NCI-H226 (cell line): Measurements from ENCODE around the gene ASTN2.

ENCODE experiments used
- DNase-seq: peaks from one replicate; pipeline ENCODE4 v3.0.0-alpha.2; 2015

ASTN2 gene

DNA sequence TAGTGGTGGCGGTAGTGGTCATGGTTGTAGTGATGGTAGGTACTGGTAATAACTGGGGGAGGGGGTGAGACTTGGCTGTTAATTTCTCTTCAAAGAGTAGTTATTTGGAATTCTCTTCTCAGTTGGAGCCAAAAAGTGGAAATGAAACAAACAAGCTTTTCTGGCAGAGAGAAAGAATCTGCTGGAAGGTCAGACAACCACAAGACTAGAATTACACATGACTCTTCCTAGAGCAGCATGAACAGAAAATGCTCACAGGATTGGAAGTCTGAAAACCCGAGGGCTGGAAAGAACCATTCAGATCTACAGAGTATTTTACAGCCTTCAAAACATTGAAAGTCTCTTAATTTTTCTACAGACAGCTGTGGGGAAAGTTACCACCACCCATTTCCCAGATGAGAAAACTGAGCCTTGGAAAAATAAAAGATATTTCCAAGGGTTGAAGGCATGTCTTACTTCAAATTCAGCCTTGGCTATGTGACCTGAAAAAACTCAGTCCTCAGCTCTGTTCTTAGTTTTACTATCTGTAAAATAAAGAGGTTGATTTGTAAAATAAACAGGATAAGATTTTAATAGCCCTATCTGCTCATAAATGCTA is 770.7 kb downstream of the ASTN2 start:
- DNase-seq: no peak

GRCh38 chr9:116643691-116644090 is 771.2 kb downstream of the ASTN2 start:
- no peak for DNase-seq

DNA sequence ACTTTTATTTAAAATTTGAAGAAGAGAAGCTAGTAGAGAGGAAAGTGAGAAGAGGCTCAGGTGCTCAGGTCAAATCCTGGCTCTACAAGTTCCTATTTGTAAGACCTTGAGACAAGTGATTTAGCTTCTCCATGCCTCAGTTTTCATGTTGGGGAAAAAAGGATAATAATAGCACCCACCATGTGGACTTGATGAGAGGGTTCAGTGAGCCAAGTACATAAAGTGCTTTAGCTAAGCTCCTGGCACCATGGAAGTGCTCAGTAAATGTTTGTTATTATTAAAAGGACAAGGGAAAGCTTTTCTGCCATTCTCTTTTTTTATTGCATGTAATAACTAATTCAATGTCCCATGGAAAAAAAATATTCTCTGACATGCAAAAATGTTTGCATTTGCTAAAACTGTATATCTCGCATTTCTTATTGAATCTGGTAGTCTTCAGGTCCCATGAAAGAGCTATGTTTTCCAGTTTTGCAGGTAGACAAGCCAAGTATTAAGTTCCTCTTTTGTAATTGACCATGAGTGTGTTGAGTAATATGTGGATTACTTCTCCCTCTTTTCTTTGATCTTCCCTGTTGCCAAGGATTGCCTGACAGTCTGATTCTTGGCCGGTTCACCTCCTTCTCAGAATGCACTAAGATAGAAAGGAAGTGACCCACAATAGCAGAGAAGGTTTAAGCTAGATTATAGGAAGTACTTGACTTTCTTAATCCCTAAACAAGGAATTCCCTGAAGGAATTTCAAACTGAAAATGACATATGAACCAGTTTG is 773.4 kb downstream of the ASTN2 start:
- DNase-seq: peak; percentile 12

DNA sequence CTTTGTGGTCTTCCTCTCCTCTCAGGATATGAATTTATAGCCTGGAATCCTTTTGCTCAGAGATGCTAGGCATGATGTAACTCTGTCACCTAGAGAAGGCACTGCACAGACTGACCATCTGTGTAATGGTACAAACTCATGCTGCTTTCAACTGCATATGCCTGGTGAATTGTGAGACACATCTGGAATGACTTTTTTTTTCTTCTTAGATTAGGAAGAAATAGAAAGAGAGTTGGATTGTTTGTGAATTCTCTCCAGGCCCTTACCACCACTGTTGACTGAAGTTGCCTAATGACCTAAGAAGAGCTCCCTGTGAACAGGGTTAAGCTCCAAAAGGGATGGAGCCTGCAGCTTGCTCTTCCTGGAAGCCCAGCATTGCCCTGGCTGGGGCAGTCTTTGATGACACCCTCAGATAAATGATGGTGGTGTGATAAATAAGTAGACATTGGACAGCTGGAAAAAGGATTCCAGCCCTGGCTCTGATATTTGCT is 775.6 kb downstream of the ASTN2 start:
- no peak for DNase-seq

DNA sequence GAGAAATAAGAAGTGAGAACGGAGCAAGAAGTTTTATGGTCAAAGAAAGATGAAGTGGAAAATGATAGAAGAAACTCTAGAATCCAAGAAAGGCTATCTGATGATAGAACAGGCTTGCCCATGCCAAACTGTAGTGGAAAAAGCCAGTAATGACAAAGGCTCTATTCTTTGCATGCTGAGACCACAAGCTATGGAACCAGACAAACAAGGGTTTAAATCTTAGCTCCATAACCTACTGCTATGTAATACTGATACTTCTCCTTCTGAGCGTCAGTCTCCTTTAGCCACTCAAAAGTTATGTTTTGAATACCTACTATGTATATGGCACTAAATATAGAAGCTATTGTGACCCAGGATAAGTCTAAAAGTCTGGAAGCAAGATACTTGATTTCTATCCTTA is 778.9 kb downstream of the ASTN2 start:
- DNase-seq: no peak

GRCh38 chr9:116632990-116633838 is 781.6 kb downstream of the ASTN2 start:
- peak; percentile 57 for DNase-seq

DNA sequence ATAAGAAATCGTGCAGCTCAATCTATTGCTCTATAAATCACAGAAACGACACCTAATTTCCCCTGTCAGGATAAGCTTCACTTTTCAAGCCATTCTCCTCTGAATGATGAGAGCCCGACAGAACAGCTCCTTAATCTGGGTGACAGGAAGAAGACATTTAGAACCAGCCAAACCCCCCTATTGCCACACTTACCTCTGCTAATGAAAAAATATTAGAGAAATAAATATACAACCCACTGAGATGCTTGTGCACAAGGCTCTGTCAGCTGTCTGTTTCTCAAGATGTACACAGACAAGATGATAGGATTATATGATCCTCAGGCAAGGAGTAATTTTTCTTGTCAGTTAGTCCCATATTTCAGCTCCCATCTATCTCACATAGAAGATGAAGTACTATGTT is 785.2 kb downstream of the ASTN2 start:
- DNase-seq: no peak

GRCh38 chr9:116628716-116629115 is 786.1 kb downstream of the ASTN2 start:
- no peak for DNase-seq

DNA sequence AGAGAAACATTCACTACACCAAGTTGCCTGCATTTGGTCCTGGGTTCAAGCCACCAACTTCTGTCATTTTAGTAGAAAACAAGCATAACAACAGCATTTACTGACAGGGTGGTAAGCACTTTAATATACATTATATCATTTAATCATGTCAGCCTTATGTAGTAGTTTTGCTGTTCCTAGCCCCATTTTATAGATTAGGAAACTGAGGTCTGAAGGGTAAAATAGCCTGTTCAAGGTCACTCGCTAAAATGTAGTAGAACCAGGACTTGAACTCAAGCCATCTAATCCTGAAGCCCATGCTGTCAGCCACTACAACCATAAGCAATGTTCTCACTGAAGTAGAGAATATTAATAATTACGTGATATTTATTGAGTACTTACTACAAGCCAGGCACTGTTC is 787.4 kb downstream of the ASTN2 start:
- no peak for DNase-seq

GRCh38 chr9:116626762-116627161 is 788.1 kb downstream of the ASTN2 start:
- no peak for DNase-seq

GRCh38 chr9:116623715-116624114 is 791.1 kb downstream of the ASTN2 start:
- DNase-seq: no peak

DNA sequence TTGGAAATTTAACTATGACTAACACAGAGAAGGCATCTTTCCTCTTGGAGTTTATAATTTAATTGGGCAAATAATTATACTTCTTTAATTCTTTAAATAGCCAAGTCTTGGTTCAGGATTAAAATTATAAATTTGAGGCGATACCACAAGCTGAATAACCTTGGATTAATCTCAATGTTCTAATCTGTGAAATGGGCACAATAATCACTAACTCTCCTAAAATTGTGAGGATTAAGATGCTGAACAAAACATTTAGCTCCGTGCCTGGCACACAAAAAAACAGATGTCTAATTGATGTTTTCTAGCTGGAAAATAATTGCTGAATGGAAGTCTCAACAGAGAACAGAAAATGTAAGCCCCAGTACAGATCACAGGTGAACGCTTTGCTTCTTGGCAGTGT is 797.5 kb downstream of the ASTN2 start:
- no peak for DNase-seq

DNA sequence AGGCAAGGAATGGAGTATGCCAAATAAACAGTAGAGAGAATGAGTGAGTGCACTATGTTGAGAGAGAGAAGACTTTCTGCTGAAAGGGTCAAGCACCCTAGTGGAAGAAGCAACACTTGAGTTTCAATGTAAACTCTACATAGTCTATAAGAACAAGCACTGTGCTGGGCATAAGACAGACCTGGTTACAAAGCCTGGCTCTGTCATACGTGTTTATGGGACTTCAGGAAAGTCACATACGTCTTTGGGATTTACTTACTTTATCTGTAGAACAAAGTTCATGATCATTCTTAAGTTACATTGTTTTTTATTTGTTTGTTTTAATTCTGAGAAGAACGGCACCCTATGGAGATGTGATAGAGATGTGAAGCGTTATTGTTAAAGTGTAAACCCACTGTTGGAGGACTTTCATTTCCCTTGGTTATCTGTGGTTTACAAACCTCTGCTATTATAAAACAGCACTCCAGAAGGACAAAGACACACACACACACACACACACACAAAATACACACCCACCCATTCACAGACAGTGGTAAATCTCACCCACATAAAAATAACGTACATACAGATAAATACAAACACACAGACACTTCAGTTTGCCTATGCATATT is 798.4 kb downstream of the ASTN2 start:
- no peak for DNase-seq

- peak; percentile 74 for DNase-seq
Observed at GRCh38 chr9:116608064-116608463, 806.8 kb downstream of the ASTN2 start.

- no peak for DNase-seq
Observed at GRCh38 chr9:116605904-116606341, 808.9 kb downstream of the ASTN2 start.

GRCh38 chr9:116605060-116605459 is 809.8 kb downstream of the ASTN2 start:
- no peak for DNase-seq

DNA sequence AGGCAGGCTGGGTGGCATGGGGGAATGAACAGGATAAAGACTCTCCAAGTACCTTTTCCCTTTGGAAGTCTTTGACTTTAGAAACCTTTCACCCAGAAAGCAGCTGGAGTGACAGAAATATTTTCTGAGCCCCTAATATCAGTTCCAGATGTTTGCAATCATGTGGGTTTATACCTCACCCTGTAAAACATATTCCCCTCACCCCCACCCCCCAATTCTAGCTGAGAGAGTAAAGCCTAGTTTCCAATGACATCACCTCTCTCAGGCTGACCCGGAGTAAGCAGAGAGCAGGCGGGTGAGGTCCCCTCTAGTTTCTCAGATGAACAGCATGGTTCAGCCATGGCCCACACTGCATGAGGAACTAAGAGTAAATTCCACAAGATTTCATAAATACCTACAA is 810.6 kb downstream of the ASTN2 start:
- DNase-seq: no peak

- DNase-seq: no peak
Observed at GRCh38 chr9:116599342-116599884, 815.4 kb downstream of the ASTN2 start.

GRCh38 chr9:116596646-116597045 is 818.2 kb downstream of the ASTN2 start:
- no peak for DNase-seq

DNA sequence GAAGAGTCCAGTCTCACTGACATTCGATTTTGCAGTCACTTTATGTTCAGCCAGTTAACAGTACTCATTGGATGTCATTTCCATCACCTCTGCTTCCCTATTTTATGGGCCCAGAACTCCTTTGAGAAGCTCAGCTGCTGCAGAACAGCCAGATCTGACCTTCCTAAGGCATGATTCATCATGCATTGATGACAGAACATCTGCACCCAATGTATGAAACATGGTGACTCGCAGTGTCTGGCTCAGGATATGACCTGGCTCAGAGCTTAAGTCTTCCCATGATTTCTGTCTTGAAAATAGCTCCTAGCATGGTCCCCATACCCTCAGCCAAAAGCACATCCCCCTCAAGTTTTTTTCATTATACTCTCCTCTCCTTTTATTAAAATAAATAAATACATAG is 820.3 kb downstream of the ASTN2 start:
- peak; percentile 77 for DNase-seq

- DNase-seq: peak; percentile 23
Observed at GRCh38 chr9:116592970-116593369, 821.9 kb downstream of the ASTN2 start.

DNA sequence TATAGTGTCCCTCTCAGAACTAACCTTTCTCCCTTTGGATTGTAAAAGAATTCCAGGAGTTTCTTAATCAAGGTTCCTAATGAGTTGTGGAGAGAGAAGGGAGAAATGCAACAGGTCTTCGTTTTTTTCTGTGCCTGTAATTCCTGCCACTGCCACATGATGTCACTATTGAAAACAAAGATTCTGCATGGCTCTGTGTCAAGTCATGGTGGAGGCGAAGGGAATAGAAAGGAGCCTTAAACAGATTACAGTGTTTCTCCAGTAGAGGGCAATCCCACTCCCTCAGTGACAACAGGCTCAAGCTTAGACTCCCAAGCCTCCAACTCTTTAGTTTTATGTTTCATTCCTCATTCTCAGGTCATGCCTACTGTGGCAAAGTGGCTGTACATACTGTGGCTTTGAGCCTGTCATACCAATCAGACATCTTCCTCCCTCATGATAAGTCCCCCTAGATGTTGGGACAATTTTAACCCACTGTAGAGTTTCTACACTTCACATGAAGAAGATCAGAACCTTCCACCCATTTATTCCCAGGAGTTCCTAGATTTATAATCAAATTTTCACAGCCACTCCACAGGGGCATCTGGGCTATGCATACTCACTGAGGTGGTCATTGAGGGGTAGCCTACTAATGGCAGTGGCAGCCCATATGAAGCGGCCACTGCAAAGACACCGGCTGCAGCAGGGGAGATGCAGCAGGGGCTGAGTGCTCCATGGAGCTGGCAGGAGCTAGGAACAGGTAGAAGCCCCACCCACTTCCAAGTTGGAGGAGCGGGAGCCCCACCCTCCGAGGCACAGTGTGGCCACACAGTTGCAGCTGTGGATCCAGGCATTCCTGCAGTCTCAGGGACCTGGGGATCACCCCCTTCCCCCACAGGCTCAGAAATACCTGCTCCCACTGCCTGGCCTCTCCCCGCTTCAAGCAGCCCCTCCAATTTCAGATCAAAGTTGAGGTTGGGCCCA is 825.2 kb downstream of the ASTN2 start:
- DNase-seq: peak; percentile 52
